PC-9 (cell line): ENCODE data around the gene LRRC8C.

Source experiments
- CTCF ChIP-seq: fragments of 200-600 bp; sonication (generic); conservative IDR thresholded peaks from 2 replicates; pipeline ENCODE4 v1.6.1; 2017; ENCODE audit warnings: mixed run types, antibody characterized with exemption, mild to moderate bottlenecking, moderate library complexity
- EZH2 ChIP-seq: fragments of 200-600 bp; sonication (generic); IDR thresholded peaks from 2 replicates; pipeline ENCODE4 v1.8.0; 2017; ENCODE audit warnings: antibody characterized with exemption, low read depth

DNA sequence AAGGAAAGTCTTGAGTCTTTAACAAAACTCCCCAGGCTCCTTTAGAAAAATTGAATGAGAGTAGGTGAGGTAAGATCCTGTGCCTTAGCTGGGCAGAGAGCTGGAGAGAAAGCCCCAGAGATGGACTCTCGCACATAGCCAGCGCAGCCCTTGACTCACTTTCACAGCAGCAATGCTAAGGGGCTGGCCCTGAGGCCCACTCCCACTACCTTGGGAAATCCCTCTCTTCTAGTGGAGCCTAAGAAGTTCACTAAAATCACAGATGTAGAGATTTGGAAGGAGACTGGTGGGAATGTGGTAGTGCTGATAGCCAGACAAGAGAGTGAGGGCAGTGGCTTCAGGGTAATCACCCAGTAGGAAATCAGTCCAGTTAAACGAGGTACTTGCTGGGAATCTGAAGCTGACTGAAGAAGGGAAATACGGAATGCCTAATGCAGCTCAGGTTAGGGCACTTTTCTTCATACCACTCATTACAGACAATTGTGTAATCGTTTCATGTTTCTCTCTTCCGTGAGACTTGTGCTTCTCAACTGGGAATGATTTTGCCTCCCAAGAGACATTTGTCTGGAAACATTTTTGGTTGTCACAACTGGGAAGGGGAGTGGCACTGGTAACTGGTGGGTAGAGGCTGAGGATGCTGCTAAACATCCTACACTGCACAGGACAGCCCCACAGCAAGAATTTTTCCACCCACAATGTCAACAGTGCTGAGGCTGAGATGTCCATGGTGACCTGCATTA, 42.4 kb upstream of the LRRC8C start:
- TF ChIP-seq CTCF (no peak), EZH2 (no peak)
